Chondrocyte (in vitro differentiated cells): ENCODE measurements around the gene SUSD4. TPM values are rescaled to one million over a fixed set of nuclear protein-coding genes. Genes with fewer than 3 reads are reported as not detected.

ENCODE experiments used
- DNase-seq: peaks from one replicate; pipeline ENCODE4 v3.0.0; 2021; ENCODE audit warnings: mixed read lengths, low spot score
- H3K27ac Mint-ChIP-seq: one replicate; pipeline ENCODE4 v1.8.0; 2021; ENCODE audit warnings: mild to moderate bottlenecking, moderate library complexity, mixed read lengths; ENCODE audit not compliant: unreplicated experiment
- H3K27me3 Mint-ChIP-seq: 2 replicates; pipeline ENCODE4 v1.8.0; 2021; ENCODE audit warnings: low read depth, mixed read lengths
- H3K36me3 Mint-ChIP-seq: 2 replicates; pipeline ENCODE4 v1.8.0; 2021; ENCODE audit warnings: low read depth, mixed read lengths
- H3K4me1 Mint-ChIP-seq: 2 replicates; pipeline ENCODE4 v1.8.0; 2021; ENCODE audit warnings: low read depth, mild to moderate bottlenecking, mixed read lengths
- H3K4me3 Mint-ChIP-seq: one replicate; pipeline ENCODE4 v1.8.0; 2021; ENCODE audit warnings: mild to moderate bottlenecking, moderate library complexity, mixed read lengths; ENCODE audit not compliant: unreplicated experiment
- H3K9me3 Mint-ChIP-seq: 2 replicates; pipeline ENCODE4 v1.8.0; 2021; ENCODE audit warnings: low read depth, mixed read lengths
- total RNA-seq: library from RNA; stranded (reverse); gene quantifications from 3 replicates; pipeline ENCODE4 v1.2.1, GENCODE V29; 2021
- TF ChIP-seq, protein P1 (sequence below): fragments of 200-600 bp; sonication (generic); IDR thresholded peaks from 2 replicates; pipeline ENCODE4 v1.5.0; 2021; ENCODE audit warnings: antibody characterized with exemption, mild to moderate bottlenecking, moderate library complexity

Gene SUSD4
- total RNA-seq, 1 donor from 2014 or later, result 0.42 TPM

DNA sequence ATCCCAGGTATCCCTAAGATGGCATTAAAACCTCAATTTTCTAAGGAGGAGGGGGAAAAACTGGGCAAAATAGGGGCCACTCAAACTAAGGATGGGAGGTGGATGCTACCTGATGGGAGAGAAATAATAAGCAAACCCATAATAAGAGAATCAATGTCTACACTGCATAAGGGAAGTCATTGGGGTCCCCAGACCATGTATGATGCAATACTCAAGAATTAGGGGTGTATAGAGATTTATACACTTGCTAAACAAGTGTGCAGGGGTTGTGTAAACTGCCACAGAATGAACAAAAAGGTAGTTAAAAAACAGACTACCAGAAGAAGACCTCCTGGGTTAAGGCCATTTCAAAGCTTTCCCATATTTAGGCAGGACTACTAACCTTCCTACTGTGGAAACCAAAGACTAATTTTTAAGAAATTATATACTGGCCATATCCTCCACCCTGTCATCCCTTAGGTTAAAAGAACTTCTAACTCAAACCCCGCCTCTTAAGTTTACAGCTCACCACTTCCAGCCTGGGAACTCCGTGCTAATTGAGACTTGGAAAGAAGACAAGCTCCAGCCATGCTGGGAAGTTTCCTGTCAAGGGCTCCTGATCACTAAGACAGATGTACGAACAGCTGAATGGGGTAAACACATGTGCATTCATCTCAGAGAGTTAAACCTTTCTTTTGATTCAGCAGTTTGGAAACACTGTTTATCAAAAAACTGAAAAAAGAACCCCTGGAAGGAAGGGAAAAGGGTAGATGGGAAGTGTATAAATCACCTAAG lies 156.5 kb downstream of the SUSD4 start:
- H3K27ac Mint-ChIP-seq, result no peak overlapping the region
- no peaks in the 10 kb centered on the region for H3K36me3 Mint-ChIP-seq
- no peaks in the 10 kb centered on the region for H3K9me3 Mint-ChIP-seq
- peaks cover 14% of the 10 kb centered on the region for H3K4me1 Mint-ChIP-seq
- H3K4me3 Mint-ChIP-seq, result no peak overlapping the region
- TF ChIP-seq, protein P1, sequence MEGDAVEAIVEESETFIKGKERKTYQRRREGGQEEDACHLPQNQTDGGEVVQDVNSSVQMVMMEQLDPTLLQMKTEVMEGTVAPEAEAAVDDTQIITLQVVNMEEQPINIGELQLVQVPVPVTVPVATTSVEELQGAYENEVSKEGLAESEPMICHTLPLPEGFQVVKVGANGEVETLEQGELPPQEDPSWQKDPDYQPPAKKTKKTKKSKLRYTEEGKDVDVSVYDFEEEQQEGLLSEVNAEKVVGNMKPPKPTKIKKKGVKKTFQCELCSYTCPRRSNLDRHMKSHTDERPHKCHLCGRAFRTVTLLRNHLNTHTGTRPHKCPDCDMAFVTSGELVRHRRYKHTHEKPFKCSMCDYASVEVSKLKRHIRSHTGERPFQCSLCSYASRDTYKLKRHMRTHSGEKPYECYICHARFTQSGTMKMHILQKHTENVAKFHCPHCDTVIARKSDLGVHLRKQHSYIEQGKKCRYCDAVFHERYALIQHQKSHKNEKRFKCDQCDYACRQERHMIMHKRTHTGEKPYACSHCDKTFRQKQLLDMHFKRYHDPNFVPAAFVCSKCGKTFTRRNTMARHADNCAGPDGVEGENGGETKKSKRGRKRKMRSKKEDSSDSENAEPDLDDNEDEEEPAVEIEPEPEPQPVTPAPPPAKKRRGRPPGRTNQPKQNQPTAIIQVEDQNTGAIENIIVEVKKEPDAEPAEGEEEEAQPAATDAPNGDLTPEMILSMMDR, result no peak
- DNase-seq, result no peak
- H3K27me3 Mint-ChIP-seq, result no peaks in the 10 kb centered on the region

DNA sequence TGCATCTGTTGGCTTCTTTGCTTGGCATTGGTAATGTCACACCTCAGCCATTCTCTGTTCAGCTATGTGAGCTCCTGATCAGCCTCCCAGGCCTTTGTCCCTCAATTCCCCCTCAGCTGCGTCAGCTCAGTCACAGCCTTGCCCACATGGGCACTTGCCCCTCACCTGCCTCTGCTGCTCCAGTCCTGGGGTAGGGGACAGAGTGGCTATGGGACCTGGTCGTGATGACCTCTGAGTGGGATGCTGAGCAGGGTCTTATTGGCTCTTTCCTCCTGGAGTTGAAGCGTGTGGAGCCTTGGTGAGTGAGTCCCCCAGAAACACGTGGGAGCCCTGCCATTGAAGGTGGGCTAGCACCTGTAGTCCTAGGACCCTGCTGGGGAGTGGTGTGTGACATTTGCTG lies 159.6 kb downstream of the SUSD4 start:
- no peaks in the 10 kb centered on the region for H3K9me3 Mint-ChIP-seq
- TF ChIP-seq, protein P1, result no peak
- H3K27ac Mint-ChIP-seq, result no peak overlapping the region
- no peak for DNase-seq
- no peaks in the 10 kb centered on the region for H3K36me3 Mint-ChIP-seq
- H3K4me1 Mint-ChIP-seq, result peaks cover 9% of the 10 kb centered on the region
- peaks cover 6% of the 10 kb centered on the region for H3K27me3 Mint-ChIP-seq
- no peak overlapping the region for H3K4me3 Mint-ChIP-seq

- peaks cover 7% of the 10 kb centered on the region for H3K27me3 Mint-ChIP-seq
- no peak overlapping the region for H3K27ac Mint-ChIP-seq
- no peaks in the 10 kb centered on the region for H3K36me3 Mint-ChIP-seq
- DNase-seq, result no peak
- H3K4me1 Mint-ChIP-seq, result peaks cover 6% of the 10 kb centered on the region
- no peak overlapping the region for H3K4me3 Mint-ChIP-seq
- H3K9me3 Mint-ChIP-seq, result no peaks in the 10 kb centered on the region
- TF ChIP-seq, protein P1, result no peak
These were observed 160.3 kb downstream of the SUSD4 start for GRCh38 chr1:223203694-223204093.

DNA sequence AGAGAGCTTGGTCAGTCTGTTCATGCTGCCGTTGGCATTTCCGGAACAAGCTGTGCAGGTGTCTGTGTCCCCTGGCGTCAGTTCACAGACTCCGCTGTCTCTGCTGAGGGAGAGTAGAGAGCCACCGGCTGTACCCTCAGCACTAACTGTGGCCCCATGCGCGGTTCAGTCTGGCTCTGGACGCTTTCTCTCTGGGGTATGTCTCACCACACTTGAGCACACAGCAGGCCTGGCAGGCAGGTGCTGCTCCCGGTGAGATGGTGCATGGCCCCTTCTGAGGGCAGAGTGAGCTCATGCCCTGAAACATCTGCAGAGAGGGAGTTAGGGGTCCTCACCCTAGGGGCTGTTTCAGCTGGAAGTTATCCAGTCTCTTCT lies 161.0 kb downstream of the SUSD4 start:
- Mint-ChIP-seq H3K27ac (no peak overlapping the region), H3K36me3 (no peaks in the 10 kb centered on the region), H3K4me3 (no peak overlapping the region), H3K4me1 (peaks cover 3% of the 10 kb centered on the region), H3K9me3 (no peaks in the 10 kb centered on the region), H3K27me3 (peaks cover 7% of the 10 kb centered on the region)
- no peak for DNase-seq
- TF ChIP-seq, protein P1, result no peak

GRCh38 chr1:223202376-223203033 lies 161.5 kb downstream of the SUSD4 start:
- DNase-seq, result no peak
- Mint-ChIP-seq H3K27ac (no peak overlapping the region), H3K4me1 (no peaks in the 10 kb centered on the region), H3K4me3 (no peak overlapping the region), H3K9me3 (no peaks in the 10 kb centered on the region), H3K27me3 (peaks cover 7% of the 10 kb centered on the region), H3K36me3 (no peaks in the 10 kb centered on the region)
- TF ChIP-seq, protein P1, result no peak
